ENCODE results near the gene DPEP2NB. TPM values are rescaled to one million over a fixed set of nuclear protein-coding genes. Genes with fewer than 3 reads are reported as not detected.
"Not testable (repeated sequence)": the region's sequence is repeated elsewhere in the genome, so short reads cannot be mapped to it uniquely, and the experiment has no call there.

Gene DPEP2NB
- total and polyA plus RNA-seq, 10 of the 15 experiments (the other 5 are each of a cell fraction or from before 2014, with no cell fraction given) = not detected

DNA sequence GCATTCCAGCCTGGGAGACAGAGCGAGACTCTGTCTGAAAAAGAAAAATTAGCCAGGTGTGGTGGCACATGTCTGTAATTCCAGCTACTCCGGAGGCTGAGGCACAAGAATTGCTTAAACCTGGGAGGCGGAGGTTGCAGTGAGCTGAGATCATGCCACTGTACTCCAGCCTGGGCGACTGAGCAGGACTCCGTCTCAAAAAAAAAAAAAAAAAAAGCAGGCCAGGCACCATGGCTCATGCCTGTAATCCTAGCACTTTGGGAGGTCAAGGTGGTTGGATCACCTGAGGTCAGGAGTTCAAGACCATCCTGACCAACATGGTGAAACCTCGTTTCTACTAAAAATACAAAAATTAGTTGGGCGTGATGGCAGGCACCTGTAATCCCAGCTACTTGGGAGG is 43.4 kb downstream of the DPEP2NB start:
- H2AFZ ChIP-seq (ENCODE audit: control insufficient read depth, low read depth, low read length); H4K20me1 ChIP-seq (ENCODE audit: control insufficient read depth, insufficient read depth); RAD21 ChIA-PET (ENCODE audit: unreplicated experiment); H3K4me3 ChIP-seq; POLR2A ChIA-PET; CTCF ChIA-PET; H3K27ac ChIP-seq (ENCODE audit: control insufficient read depth, insufficient read depth); in situ Hi-C loops (cut with MboI); DNase-seq (ENCODE audit: low read depth, low spot score); H3K4me2 ChIP-seq (ENCODE audit: control insufficient read depth, insufficient read depth); H3K36me3 ChIP-seq (ENCODE audit: control insufficient read depth in 2 of 2, insufficient read depth in 2 of 2, low read length in 1 of 2); FAIRE-seq; SMC1A ChIA-PET (ENCODE audit: uncharacterized antibody, unreplicated experiment); intact Hi-C loops (cut with micrococcal nuclease; ENCODE audit: unreplicated experiment); ATAC-seq; H3K79me2 ChIP-seq (ENCODE audit: control insufficient read depth, insufficient read depth, low read length); H3K27me3 ChIP-seq (replicated peaks in 1 of 2; ENCODE audit: control insufficient read depth in 2 of 2, insufficient read depth in 2 of 2, low read length in 1 of 2); H3K9ac ChIP-seq (ENCODE audit: control insufficient read depth, insufficient read depth, low read length); BruUV-seq (replicated peaks); H3K9me3 ChIP-seq (replicated peaks; ENCODE audit: control insufficient read depth, insufficient read depth, low read length): not testable (repeated sequence)
- WGBS (ENCODE audit: insufficient coverage, insufficient replicate concordance, low lambda C conversion rate, missing lambda C conversion rate) = 85% methylated on average over 3 of the region's 7 CpGs
- peaks cover 25% of the 10 kb centered on the region for H3K4me1 ChIP-seq (ENCODE audit: control insufficient read depth, insufficient read depth, low read length)

DNA sequence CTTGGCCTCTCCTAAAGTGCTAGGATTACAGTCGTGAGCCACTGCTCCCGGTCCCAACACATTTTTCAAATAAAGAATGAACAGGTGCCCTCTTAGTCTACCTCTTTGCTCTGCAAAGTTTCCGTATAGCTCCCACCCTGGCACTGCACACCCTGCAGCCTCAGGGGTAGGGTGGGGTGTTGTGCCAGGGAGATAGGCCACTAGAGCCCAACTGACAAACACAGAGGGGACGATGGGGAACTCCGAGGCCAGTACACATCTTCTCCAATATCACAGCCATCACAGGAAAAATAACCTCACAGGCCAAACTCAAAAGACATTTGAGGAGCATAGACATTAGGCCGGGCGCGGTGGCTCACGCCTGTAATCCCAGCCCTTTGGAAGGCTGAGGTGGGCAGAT is 44.6 kb downstream of the DPEP2NB start:
- POLR2A ChIA-PET = interaction anchor here (0.8 kb wide), 1 partner anchor 12 kb away, joined by 3 read pairs; no protein-coding TSS in a partner anchor
- H3K36me3 ChIP-seq (ENCODE audit: control insufficient read depth in 2 of 2, insufficient read depth in 2 of 2, low read length in 1 of 2) = no peaks in the 10 kb centered on the region
- RAD21 ChIA-PET (ENCODE audit: unreplicated experiment) = no interaction called here
- peaks cover 34% of the 10 kb centered on the region for H3K4me1 ChIP-seq (ENCODE audit: control insufficient read depth, insufficient read depth, low read length)
- no peak for ATAC-seq
- WGBS (ENCODE audit: insufficient coverage, insufficient replicate concordance, low lambda C conversion rate, missing lambda C conversion rate) = 90% methylated on average over 9 of the region's 9 CpGs
- FAIRE-seq = no peak
- CTCF ChIA-PET = interaction anchor here (0.9 kb wide), 1 partner anchor 14 kb away, joined by 3 read pairs; no protein-coding TSS in a partner anchor
- H2AFZ ChIP-seq (ENCODE audit: control insufficient read depth, low read depth, low read length) = no peak overlapping the region
- H3K79me2 ChIP-seq (ENCODE audit: control insufficient read depth, insufficient read depth, low read length) = peaks cover 20% of the 10 kb centered on the region
- H3K27me3 ChIP-seq (replicated peaks in 1 of 2; ENCODE audit: control insufficient read depth in 2 of 2, insufficient read depth in 2 of 2, low read length in 1 of 2) = no peaks in the 10 kb centered on the region
- no peak overlapping the region for H3K9ac ChIP-seq (ENCODE audit: control insufficient read depth, insufficient read depth, low read length)
- no peak overlapping the region for H3K4me2 ChIP-seq (ENCODE audit: control insufficient read depth, insufficient read depth)
- DNase-seq (ENCODE audit: low read depth, low spot score) = no peak
- no peaks in the 10 kb centered on the region for H4K20me1 ChIP-seq (ENCODE audit: control insufficient read depth, insufficient read depth)
- no TSS peak for BruUV-seq (replicated peaks)
- intact Hi-C loops (cut with micrococcal nuclease; ENCODE audit: unreplicated experiment) = no loop called here
- H3K9me3 ChIP-seq (replicated peaks; ENCODE audit: control insufficient read depth, insufficient read depth, low read length) = no peaks in the 10 kb centered on the region
- H3K27ac ChIP-seq (ENCODE audit: control insufficient read depth, insufficient read depth) = no peak overlapping the region
- TF ChIP-seq JUND (IDR thresholded peaks at IDR 0.05; ENCODE audit: low read depth, low read length) (no peak), BMI1 (IDR thresholded peaks at IDR 0.05; ENCODE audit: borderline replicate concordance) (no peak), EZH2 (IDR thresholded peaks at IDR 0.05; ENCODE audit: borderline replicate concordance, control insufficient read depth, low read depth, low read length) (no peak), POLR2AphosphoS5 (IDR thresholded peaks at IDR 0.05; ENCODE audit: low read length) (no peak)
- SMC1A ChIA-PET (ENCODE audit: uncharacterized antibody, unreplicated experiment) = interaction anchor here (0.6 kb wide), 1 partner anchor 833 kb away, joined by 3 read pairs; no protein-coding TSS in a partner anchor
- no peak overlapping the region for H3K4me3 ChIP-seq
- in situ Hi-C loops (cut with MboI) = no loop called here

All from GM12878 (cell line).